Memory B cell (primary cell): Measurements from ENCODE around the gene BTBD10.
"Not testable (repeated sequence)": the region's sequence is repeated elsewhere in the genome, so short reads cannot be mapped to it uniquely, and the experiment has no call there.

Source experiments
- ATAC-seq: fragments of 150-1000 bp; cut with Tn5 transposase; 2 replicates; pipeline ENCODE4 v1.10.0; 2021; ENCODE audit warnings: low read depth, mild to moderate bottlenecking, moderate library complexity
- DNase-seq, 2 donors: peaks; one replicate each; pipeline ENCODE4 v3.0.0; 2022; ENCODE audit warnings: low spot score in 2 of 2
- H3K27ac Mint-ChIP-seq: one replicate; pipeline ENCODE4 v1.8.0; 2022; ENCODE audit warnings: mild to moderate bottlenecking, moderate library complexity, mixed read lengths
- H3K27me3 Mint-ChIP-seq: one replicate; pipeline ENCODE4 v1.8.0; 2022; ENCODE audit warnings: mixed read lengths
- H3K36me3 Mint-ChIP-seq: one replicate; pipeline ENCODE4 v1.8.0; 2022; ENCODE audit warnings: mild to moderate bottlenecking, mixed read lengths
- H3K4me1 Mint-ChIP-seq: one replicate; pipeline ENCODE4 v1.8.0; 2022; ENCODE audit warnings: mixed read lengths
- H3K4me3 Mint-ChIP-seq: one replicate; pipeline ENCODE4 v1.8.0; 2022; ENCODE audit warnings: mild to moderate bottlenecking, moderate library complexity, mixed read lengths
- H3K9me3 Mint-ChIP-seq: one replicate; pipeline ENCODE4 v1.8.0; 2022; ENCODE audit warnings: mixed read lengths

Gene BTBD10

DNA sequence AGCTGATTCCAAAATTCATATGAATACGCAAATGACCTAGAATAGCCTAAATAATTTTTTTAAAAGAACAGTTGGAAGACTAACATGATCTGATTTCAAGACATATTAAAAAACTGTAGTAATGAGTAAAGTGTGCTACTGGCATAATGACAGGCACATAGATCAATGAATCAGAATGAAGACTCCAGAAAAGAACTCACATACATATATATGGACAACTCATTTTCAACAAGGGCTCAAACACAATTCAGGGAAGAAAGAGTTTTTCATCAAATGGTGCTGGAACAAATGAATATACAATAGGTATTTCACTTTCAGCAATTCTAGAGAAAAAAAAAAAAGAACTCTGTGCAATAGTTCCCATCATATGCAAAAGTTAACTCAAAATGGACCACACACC, 33.7 kb downstream of the BTBD10 start:
- DNase-seq: no peak
- ATAC-seq: no peak
- Mint-ChIP-seq H3K4me3 (no peak overlapping the region), H3K27me3 (no peaks in the 10 kb centered on the region), H3K9me3 (peaks cover 12% of the 10 kb centered on the region), H3K36me3 (peaks cover 35% of the 10 kb centered on the region), H3K27ac (no peak overlapping the region), H3K4me1 (peaks cover 24% of the 10 kb centered on the region)

DNA sequence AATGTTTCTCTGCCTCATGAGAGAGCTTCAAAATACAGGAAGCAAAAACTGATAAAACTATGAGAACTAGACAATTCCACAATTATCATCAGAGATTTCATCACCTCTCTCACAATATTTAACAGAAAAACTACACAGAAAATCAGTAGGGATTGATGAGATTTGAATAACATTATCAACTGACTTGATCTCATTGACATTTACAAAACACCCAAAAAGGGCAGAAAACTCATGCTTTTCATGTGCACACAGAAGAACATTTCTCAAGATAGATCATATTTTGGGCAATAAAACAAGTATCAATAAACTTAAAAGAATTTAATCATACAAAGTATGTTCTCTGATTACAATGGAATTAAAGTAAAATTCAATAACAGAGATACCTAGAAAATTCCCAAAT, 35.6 kb downstream of the BTBD10 start:
- Mint-ChIP-seq H3K9me3 (peaks cover 12% of the 10 kb centered on the region), H3K4me1 (peaks cover 21% of the 10 kb centered on the region), H3K27me3 (no peaks in the 10 kb centered on the region), H3K4me3 (no peak overlapping the region), H3K36me3 (peaks cover 34% of the 10 kb centered on the region), H3K27ac (no peak overlapping the region)
- no peak for ATAC-seq
- no peak for DNase-seq

DNA sequence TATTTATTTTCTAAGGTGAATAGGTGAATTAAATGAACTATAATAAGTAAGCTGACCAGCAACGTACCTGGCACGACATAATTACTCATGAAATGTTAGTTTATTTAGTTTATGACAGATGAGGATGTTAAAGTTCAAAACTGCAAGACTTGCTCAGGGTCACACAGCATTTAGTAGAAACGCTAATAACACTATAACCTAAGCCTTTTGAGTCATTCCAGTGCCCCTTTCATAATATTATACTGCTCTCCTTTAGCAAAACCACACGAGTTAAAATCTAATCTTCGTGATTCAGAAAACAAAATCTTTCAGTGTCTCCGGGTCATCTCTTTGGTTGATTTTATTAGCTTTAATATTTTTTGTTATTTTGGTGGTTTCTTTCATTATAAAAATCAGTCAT, 39.6 kb downstream of the BTBD10 start:
- Mint-ChIP-seq H3K36me3 (peaks cover 24% of the 10 kb centered on the region), H3K27ac (no peak overlapping the region)
- ATAC-seq: no peak

DNA sequence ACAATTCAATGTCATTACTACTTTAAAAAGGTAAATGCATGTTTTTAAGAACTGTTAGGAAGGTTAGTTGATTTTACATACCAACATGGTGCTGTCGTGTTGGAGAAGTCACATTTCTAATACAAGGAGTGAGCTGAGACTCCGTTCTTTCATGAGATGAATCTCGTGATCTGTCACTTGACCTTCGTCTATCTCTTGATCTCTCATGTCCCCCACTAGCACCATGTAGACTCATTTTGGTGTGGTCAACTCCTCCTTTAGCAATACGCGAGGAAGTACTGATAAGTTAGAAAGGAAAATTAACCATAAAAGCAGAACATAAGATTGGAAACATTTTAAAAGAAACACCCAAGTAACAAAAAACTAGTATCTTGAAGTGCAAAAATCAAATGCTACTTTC, 41.5 kb downstream of the BTBD10 start:
- DNase-seq (no peak), ATAC-seq (no peak)
- no peak overlapping the region for H3K4me3 Mint-ChIP-seq
- H3K4me1 Mint-ChIP-seq: peaks cover 11% of the 10 kb centered on the region
- peaks cover 6% of the 10 kb centered on the region for H3K9me3 Mint-ChIP-seq
- peaks cover 21% of the 10 kb centered on the region for H3K36me3 Mint-ChIP-seq
- no peak overlapping the region for H3K27ac Mint-ChIP-seq
- H3K27me3 Mint-ChIP-seq: no peaks in the 10 kb centered on the region

More for the DNA sequence above, 39.6 kb downstream of the BTBD10 start:
- DNase-seq: no peak
- Mint-ChIP-seq H3K9me3 (peaks cover 6% of the 10 kb centered on the region), H3K4me3 (no peak overlapping the region), H3K27me3 (no peaks in the 10 kb centered on the region), H3K4me1 (peaks cover 13% of the 10 kb centered on the region)

DNA sequence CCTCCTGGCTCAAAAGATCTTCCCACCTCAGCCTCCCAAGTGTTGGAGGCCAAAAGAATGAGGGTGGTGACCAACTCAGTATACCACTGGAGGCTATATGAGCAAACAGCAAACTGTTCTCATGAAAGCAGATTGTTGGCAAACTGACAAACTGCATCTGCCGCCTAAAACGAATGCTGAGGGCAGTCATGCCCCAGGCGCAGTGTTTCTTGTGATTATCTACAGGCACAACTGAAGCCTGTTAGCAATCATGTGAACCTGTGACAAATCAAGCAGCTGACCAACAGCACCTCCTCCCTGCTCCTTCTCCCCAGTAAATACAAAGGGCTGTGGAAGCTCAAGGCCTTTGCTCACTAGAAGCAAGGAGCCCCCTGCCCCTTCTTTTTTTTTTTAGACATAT, 47.8 kb downstream of the BTBD10 start:
- H3K27me3 Mint-ChIP-seq: no peaks in the 10 kb centered on the region
- H3K36me3 Mint-ChIP-seq: peaks cover 29% of the 10 kb centered on the region
- H3K9me3 Mint-ChIP-seq: no peaks in the 10 kb centered on the region
- no peak overlapping the region for H3K4me3 Mint-ChIP-seq
- ATAC-seq (no peak), DNase-seq (no peak)
- no peaks in the 10 kb centered on the region for H3K4me1 Mint-ChIP-seq
- no peak overlapping the region for H3K27ac Mint-ChIP-seq

DNA sequence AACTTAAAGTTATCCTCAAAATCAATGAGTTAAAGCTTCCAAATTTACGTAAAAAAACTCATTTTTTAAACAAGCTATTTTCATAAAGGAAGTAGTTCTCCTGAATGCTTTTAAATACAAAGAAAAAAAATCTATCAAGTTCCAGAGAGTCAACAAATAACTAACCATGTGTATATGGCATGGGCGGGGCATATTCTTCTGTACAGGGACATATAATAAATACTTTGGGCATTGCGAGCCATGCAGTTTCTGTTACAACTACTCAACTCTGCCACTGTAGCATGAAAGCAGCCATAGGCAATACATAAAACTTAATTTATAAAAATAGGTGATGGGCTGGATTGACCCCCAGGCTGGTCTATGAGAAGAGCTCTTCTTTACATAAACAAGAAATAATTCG, 57.8 kb downstream of the BTBD10 start:
- Mint-ChIP-seq H3K4me1 (peaks cover 2% of the 10 kb centered on the region), H3K4me3 (no peak overlapping the region), H3K36me3 (peaks cover 32% of the 10 kb centered on the region), H3K27ac (no peak overlapping the region), H3K27me3 (no peaks in the 10 kb centered on the region), H3K9me3 (peaks cover 4% of the 10 kb centered on the region)
- no peak for ATAC-seq
- DNase-seq: no peak

DNA sequence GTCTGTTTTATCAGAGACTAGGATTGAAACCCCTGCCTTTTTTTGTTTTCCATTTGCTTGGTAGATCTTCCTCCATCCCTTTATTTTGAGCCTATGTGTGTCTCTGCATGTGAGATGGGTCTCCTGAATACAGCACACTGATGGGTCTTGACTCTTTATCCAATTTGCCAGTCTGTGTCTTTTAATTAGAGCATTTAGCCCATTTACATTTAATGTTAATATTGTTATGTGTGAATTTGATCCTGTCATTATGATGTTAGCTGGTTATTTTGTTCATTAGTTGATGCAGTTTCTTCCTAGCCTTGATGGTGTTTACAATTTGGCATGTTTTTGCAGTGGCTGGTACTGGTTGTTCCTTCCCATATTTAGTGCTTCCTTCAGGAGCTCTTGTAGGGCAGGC, 64.7 kb downstream of the BTBD10 start:
- not testable (repeated sequence) for DNase-seq, ATAC-seq, H3K4me1 Mint-ChIP-seq, H3K27ac Mint-ChIP-seq, H3K4me3 Mint-ChIP-seq, H3K27me3 Mint-ChIP-seq, H3K9me3 Mint-ChIP-seq
- H3K36me3 Mint-ChIP-seq: peaks cover 23% of the 10 kb centered on the region

DNA sequence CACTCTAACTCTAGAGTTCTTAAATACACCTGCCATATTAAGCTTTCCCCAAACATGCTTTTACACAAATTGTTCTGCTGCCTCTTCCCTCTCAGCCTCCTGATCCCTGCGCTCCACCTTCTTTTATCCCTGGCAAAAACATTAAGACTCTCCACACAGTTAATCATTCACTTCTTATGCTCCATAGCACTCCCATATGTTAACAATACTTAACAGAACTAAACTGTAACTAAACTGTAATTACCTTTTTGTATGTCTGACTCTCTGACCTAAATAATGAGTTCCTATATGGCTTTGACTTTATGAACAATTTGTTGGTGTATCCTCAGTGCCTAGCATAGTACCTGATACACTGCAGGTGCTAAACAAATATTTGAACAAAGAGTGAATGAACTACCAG, 71.8 kb downstream of the BTBD10 start:
- H3K27ac Mint-ChIP-seq: no peak overlapping the region

DNA sequence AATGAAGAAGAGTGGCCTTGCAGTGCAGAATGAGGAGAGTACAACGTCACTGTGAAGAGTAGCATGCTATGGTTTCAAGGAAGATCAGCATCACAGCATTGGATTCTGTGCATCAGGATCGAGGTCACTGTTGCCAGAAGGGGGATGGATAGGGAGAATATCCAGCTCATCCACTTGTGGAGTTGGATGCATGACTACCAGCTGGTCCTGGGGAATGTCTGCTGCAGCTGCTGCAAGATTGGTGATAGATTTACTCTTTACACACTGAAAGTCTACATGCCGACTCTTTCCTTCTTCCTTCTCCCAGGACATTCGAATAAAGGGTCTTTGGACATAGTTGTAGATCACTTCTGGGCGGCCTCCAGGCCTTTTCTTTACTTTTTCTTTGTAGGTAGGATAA, 74.3 kb downstream of the BTBD10 start:
- Mint-ChIP-seq H3K4me1 (no peaks in the 10 kb centered on the region), H3K4me3 (no peak overlapping the region), H3K27ac (no peak overlapping the region), H3K36me3 (peaks cover 17% of the 10 kb centered on the region), H3K9me3 (no peaks in the 10 kb centered on the region), H3K27me3 (no peaks in the 10 kb centered on the region)
- no peak for ATAC-seq
- DNase-seq: no peak

More for the DNA sequence above, 71.8 kb downstream of the BTBD10 start:
- no peak for DNase-seq
- H3K36me3 Mint-ChIP-seq: peaks cover 17% of the 10 kb centered on the region
- H3K4me3 Mint-ChIP-seq: no peak overlapping the region
- H3K4me1 Mint-ChIP-seq: no peaks in the 10 kb centered on the region
- no peaks in the 10 kb centered on the region for H3K27me3 Mint-ChIP-seq
- ATAC-seq: no peak
- no peaks in the 10 kb centered on the region for H3K9me3 Mint-ChIP-seq

DNA sequence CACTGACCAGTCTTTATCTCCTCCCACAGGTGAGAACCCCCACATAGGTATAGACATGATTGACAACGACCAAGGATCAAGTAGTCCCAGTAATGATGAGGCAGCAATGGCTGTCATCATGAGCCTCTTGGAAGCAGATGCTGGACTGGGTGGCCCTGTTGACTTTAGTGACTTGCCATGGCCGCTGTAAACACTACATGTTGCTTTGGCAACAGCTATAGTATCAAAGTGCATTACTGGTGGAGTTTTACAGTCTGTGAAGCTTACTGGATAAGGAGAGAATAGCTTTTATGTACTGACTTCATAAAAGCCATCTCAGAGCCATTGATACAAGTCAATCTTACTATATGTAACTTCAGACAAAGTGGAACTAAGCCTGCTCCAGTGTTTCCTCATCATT, 76.5 kb downstream of the BTBD10 start:
- no peak overlapping the region for H3K27ac Mint-ChIP-seq
- peaks cover 20% of the 10 kb centered on the region for H3K36me3 Mint-ChIP-seq
- ATAC-seq: no peak

DNA sequence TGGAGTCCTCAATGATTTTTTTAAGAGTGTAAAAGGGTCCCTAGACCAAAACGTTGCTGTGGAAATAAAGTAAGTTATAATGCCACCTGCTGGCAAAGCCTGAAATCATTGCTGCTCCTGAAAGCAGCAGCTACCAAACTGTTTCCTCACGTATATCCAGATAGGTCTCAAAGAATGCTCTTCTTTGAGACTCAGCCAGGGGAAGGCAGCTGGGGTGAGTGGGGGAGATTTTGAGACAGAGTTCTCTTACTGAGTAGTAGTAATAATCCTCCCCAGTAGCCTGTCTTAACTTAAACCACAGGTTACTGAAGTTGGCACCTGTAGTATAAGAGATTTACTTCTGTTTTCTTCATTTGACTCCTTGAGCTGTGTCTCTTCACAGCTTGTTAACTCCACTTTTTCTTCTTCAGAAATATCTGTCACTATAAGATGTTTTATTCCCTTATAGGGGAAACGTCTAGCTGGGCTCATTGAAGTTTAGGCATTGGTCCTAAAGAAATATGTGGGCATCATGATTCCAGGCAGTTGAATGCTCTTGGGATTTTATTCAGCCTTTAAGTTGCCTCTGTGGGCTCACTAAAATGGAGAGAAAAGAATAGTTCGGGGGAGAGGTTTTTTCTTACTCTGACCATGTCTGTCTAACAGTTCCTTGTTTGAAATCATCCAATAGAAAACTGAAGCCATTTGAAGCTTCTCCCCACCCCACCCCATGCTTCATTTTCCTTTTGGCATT, 77.9 kb downstream of the BTBD10 start:
- H3K4me1 Mint-ChIP-seq: no peaks in the 10 kb centered on the region
- peak overlapping the region; percentile 50 for H3K27ac Mint-ChIP-seq
- no peaks in the 10 kb centered on the region for H3K9me3 Mint-ChIP-seq
- H3K36me3 Mint-ChIP-seq: peaks cover 21% of the 10 kb centered on the region
- ATAC-seq: no peak
- H3K4me3 Mint-ChIP-seq: no peak overlapping the region
- H3K27me3 Mint-ChIP-seq: no peaks in the 10 kb centered on the region
- DNase-seq: peak in 1 of 2 donors; percentile 7

More for the DNA sequence above, 76.5 kb downstream of the BTBD10 start:
- no peak overlapping the region for H3K4me3 Mint-ChIP-seq
- no peaks in the 10 kb centered on the region for H3K4me1 Mint-ChIP-seq
- no peaks in the 10 kb centered on the region for H3K9me3 Mint-ChIP-seq
- no peak for DNase-seq
- H3K27me3 Mint-ChIP-seq: no peaks in the 10 kb centered on the region

DNA sequence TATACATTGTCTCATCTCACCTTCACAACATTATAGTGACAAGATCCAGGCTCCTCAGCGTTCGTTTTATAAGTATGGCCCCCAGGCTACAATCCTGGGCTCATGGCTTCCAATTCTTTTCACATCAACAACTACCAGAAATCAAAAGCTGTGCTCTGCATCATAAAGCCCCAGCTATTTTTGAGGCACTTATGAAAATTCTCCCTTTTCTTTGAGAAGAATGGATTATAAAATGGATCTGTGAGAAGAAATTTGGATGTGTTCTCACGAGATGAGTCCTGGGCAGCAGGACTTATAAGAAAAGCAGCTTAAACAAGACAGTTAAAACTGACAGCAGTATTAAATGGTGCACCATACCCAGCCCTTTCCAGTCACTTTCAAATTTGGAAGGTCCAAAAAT, 80.3 kb downstream of the BTBD10 start:
- no peak for DNase-seq
- Mint-ChIP-seq H3K4me3 (no peak overlapping the region), H3K27ac (peak overlapping the region; percentile 39), H3K4me1 (no peaks in the 10 kb centered on the region), H3K27me3 (no peaks in the 10 kb centered on the region), H3K9me3 (no peaks in the 10 kb centered on the region), H3K36me3 (peaks cover 18% of the 10 kb centered on the region)
- ATAC-seq: no peak

DNA sequence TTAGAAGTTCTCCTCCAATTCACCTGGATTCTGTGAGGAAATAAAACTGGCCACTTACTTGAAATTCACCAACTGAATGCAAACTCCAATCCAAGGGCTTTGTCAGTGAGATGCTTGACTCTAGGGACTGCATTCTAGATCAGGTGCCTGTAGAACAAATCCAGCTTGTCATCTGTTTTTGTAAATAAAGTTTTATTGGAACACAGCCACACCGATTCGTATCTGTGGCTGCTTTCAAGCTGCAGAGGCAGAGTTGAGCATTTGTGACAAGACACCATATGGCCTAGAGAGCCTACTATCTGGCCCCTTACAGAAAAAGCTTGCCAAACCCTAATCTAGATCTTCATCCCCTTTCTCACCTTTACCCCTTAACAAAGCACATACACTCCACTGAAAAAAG, 82.3 kb downstream of the BTBD10 start:
- ATAC-seq (no peak), DNase-seq (no peak)
- peaks cover 27% of the 10 kb centered on the region for H3K36me3 Mint-ChIP-seq
- peak overlapping the region; percentile 60 for H3K27ac Mint-ChIP-seq
- H3K4me3 Mint-ChIP-seq: no peak overlapping the region
- H3K4me1 Mint-ChIP-seq: no peaks in the 10 kb centered on the region
- no peaks in the 10 kb centered on the region for H3K9me3 Mint-ChIP-seq
- no peaks in the 10 kb centered on the region for H3K27me3 Mint-ChIP-seq

DNA sequence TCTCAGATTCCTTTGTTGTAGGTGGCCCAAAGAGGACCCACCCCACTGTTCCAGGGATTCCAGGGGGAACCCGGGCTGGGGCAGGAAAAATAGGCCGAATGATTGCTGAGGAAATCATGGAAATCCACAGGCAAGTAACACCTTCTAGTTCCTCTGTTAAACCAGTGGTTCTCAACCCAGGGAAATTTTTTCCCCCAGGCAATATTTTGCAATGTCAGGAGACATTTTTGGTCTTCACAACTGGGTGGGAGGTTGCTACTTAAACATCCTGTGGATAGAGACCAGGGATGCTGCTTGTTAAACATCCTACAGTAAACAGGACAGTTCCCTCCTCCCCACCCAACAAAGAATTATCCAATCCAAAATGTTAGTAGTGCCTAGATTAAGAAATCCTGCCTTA, 84.7 kb downstream of the BTBD10 start:
- Mint-ChIP-seq H3K27me3 (no peaks in the 10 kb centered on the region), H3K4me3 (no peak overlapping the region), H3K9me3 (no peaks in the 10 kb centered on the region), H3K27ac (peak overlapping the region; percentile 18), H3K36me3 (peaks cover 38% of the 10 kb centered on the region), H3K4me1 (no peaks in the 10 kb centered on the region)
- no peak for ATAC-seq
- DNase-seq: no peak

DNA sequence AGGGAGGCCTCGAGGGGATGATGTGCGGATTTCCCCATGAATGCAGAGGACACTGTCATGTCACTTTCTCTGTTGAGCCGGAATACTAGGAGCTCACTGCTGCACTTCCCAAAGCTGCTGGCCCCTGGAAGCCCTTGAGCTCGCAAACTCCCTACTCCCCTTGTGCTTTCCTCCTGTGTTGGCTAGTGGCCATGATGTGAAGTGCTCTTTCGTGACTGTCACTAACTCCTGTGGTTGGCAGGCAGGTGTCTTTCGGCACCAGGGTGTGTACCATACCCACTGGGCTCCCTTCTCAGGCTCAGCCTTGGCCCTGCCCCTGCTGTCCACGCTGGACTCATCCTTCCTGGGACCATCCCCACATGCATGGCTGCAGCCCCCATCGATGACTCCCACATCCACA, 86.2 kb downstream of the BTBD10 start:
- no peaks in the 10 kb centered on the region for H3K27me3 Mint-ChIP-seq
- no peaks in the 10 kb centered on the region for H3K4me1 Mint-ChIP-seq
- no peak overlapping the region for H3K27ac Mint-ChIP-seq
- H3K36me3 Mint-ChIP-seq: peaks cover 33% of the 10 kb centered on the region
- no peak overlapping the region for H3K4me3 Mint-ChIP-seq
- DNase-seq (no peak), ATAC-seq (no peak)
- no peaks in the 10 kb centered on the region for H3K9me3 Mint-ChIP-seq
